ENCODE results near the gene STRN3.

GRCh38 chr14:30983858-30984257 is 42.3 kb downstream of the STRN3 start:
- TF ChIP-seq CSDC2 (CRISPR knock-in tag; IDR thresholded peaks at IDR 0.05) (no peak), PATZ1 (CRISPR knock-in tag; IDR thresholded peaks at IDR 0.05; ENCODE audit: borderline replicate concordance) (no peak), BACH2 (CRISPR knock-in tag; IDR thresholded peaks at IDR 0.05; ENCODE audit: borderline replicate concordance) (no peak)

Measured in SK-N-SH treated with all-trans-retinoic acid at 6 μM for 48 hours (cell line).